Dermis microvascular lymphatic vessel endothelial cell (primary cell): ENCODE data around the gene DNAH1. TPM values are rescaled to one million over a fixed set of nuclear protein-coding genes. Genes with fewer than 3 reads are reported as not detected.
"Not testable (repeated sequence)": the region's sequence is repeated elsewhere in the genome, so short reads cannot be mapped to it uniquely, and the experiment has no call there.

ENCODE experiments used
- DNase-seq, 2 donors: peaks; one replicate each; pipeline versions ENCODE4 v3.0.0 to v3.0.0-alpha.2; 2010; ENCODE audit warnings: low read depth in 2 of 2
- total RNA-seq: library from RNA; depleted of rRNA; stranded (reverse); fragments of >200 nt; gene quantifications from 2 replicates; pipeline ENCODE4 v1.2.1, GENCODE V29; 2014

DNAH1 gene
- total RNA-seq = 1.0 and 2.8 TPM in 2 replicates

GRCh38 chr3:52315977-52316764 lies at the start of gene DNAH1:
Gene DNAH1, plus strand, starts transcription at chr3:52316319. Its CDS starts 6,124 bp downstream, at chr3:52322443.
- DNase-seq = no peak

GRCh38 chr3:52268036-52268435 lies 48.1 kb upstream of the DNAH1 start:
- DNase-seq = no peak

- no peak for DNase-seq
Observed at GRCh38 chr3:52269776-52270175, 46.3 kb upstream of the DNAH1 start.

- DNase-seq = peak in 1 of 2 donors; percentile 81
Observed at GRCh38 chr3:52270252-52270754, 45.8 kb upstream of the DNAH1 start.

GRCh38 chr3:52272172-52272571 lies 43.9 kb upstream of the DNAH1 start:
- not testable (repeated sequence) for DNase-seq

GRCh38 chr3:52272831-52273230 lies 43.3 kb upstream of the DNAH1 start:
- DNase-seq = no peak

GRCh38 chr3:52274781-52275180 lies 41.3 kb upstream of the DNAH1 start:
- not testable (repeated sequence) for DNase-seq

GRCh38 chr3:52277071-52277964 lies 38.8 kb upstream of the DNAH1 start:
- peak in 1 of 2 donors; percentile 74 for DNase-seq

GRCh38 chr3:52277972-52278509 lies 38.1 kb upstream of the DNAH1 start:
- DNase-seq = peak in 1 of 2 donors; percentile 54

- DNase-seq = peak; percentile 69 to 94
Observed at GRCh38 chr3:52278510-52279069, 37.5 kb upstream of the DNAH1 start, which contains the start of gene WDR82. Gene WDR82, minus strand, starts transcription at chr3:52278649. Its CDS starts 288 bp downstream, at chr3:52278361.

GRCh38 chr3:52279596-52279995 lies 36.5 kb upstream of the DNAH1 start:
- DNase-seq = no peak

- DNase-seq = peak; percentile 61 to 81
Observed at GRCh38 chr3:52280050-52280461, 36.1 kb upstream of the DNAH1 start.

GRCh38 chr3:52281981-52282801 lies 33.9 kb upstream of the DNAH1 start:
- DNase-seq = no peak

GRCh38 chr3:52283306-52283705 lies 32.8 kb upstream of the DNAH1 start:
- DNase-seq = no peak

GRCh38 chr3:52284051-52284450 lies 32.1 kb upstream of the DNAH1 start:
- not testable (repeated sequence) for DNase-seq

- DNase-seq = no peak
Observed at GRCh38 chr3:52286777-52287110, 29.4 kb upstream of the DNAH1 start.

- DNase-seq = no peak
Observed at GRCh38 chr3:52288674-52289073, 27.4 kb upstream of the DNAH1 start.

GRCh38 chr3:52289338-52289746 lies 26.8 kb upstream of the DNAH1 start:
- no peak for DNase-seq

GRCh38 chr3:52289747-52290595 lies 26.1 kb upstream of the DNAH1 start:
- DNase-seq = no peak
